H1 (cell line): Measurements from ENCODE around the gene ELMOD1. TPM values are rescaled to one million over a fixed set of nuclear protein-coding genes. Genes with fewer than 3 reads are reported as not detected.

ENCODE experiments used
- ATF2 ChIP-seq: IDR thresholded peaks from 2 replicates; pipeline ENCODE4 v1.6.1; 2012; ENCODE audit warnings: low read length, inconsistent platforms
- CHD2 ChIP-seq: IDR thresholded peaks from 2 replicates; pipeline ENCODE4 v1.6.1; 2012; ENCODE audit warnings: low read length, improper control_type of control experiment
- CREB1 ChIP-seq: IDR thresholded peaks from 2 replicates; pipeline ENCODE4 v1.6.1; 2012; ENCODE audit warnings: inconsistent platforms
- JUN ChIP-seq: IDR thresholded peaks from 2 replicates; pipeline ENCODE4 v1.6.1; 2011; ENCODE audit warnings: low read depth, mild to moderate bottlenecking, improper control_type of control experiment, low read length
- MAFK ChIP-seq: IDR thresholded peaks from 2 replicates; pipeline ENCODE4 v1.6.1; 2012; ENCODE audit warnings: low read depth, mild to moderate bottlenecking, improper control_type of control experiment, low read length
- SIRT6 ChIP-seq: IDR thresholded peaks from one replicate; pipeline ENCODE4 v1.7.1; 2012; ENCODE audit warnings: low read length, inconsistent platforms
- polyA plus RNA-seq, 7 experiments: library from polyadenylated mRNA; depleted of rRNA in 3 of 7; stranded (reverse) in 5 of 7; unstranded in 2 of 7; fragments of >200 nt in 5 of 7; fragments of 200-250 nt in 2 of 7; gene quantifications; 1 replicate in 5 of 7; 2 replicates in 1 of 7; 4 replicates in 1 of 7; pipeline versions ENCODE4 v1.2.1 to v1.2.3, GENCODE V29; 2011 to 2013; ENCODE audit warnings: missing spikeins in 2 of 7, mixed read lengths in 2 of 7
- total RNA-seq: library from RNA; stranded (reverse); fragmentation: NEBNext Ultra II Directional; extraction: Animal tissue kit (Norgen Biotek cat#: 25700); gene quantifications from 2 replicates; pipeline ENCODE4 v1.2.1, GENCODE V29; 2021

ELMOD1 gene
- total and polyA plus RNA-seq, 2 of the 8 experiments (the other 6 are each of a cell fraction or from before 2014, with no cell fraction given), result 0.47 to 1.6 TPM

- TF ChIP-seq CHD2 (no peak), JUN (no peak), ATF2 (no peak), CREB1 (no peak), SIRT6 (no peak), MAFK (no peak)
Observed at GRCh38 chr11:107711861-107712755, 121.2 kb downstream of the ELMOD1 start, which contains the start of gene SLN (continued).
